ENCODE measurements around the gene GABRG3. TPM values are rescaled to one million over a fixed set of nuclear protein-coding genes. Genes with fewer than 3 reads are reported as not detected.

Gene GABRG3
- total RNA-seq, 1 experiment from 2014 or later: not detected

DNA sequence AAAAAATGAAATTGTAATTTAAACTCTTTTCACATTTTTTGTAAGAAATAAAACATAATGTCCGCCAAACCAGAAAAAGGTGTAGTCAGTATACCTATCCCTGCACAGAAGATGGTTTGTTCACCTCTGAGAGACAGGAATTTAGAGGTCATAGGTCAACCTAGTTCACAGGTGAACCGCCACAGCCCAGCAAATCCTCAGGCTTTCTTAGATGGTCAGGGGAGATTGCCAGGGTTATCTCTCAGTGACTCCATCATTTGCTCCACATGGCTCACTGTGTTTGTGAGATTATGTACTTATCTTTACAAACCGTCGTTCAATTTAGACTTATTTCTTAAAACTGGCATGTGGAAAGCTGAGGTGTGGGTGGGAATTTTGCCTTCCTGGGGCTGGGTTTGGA lies 264.2 kb downstream of the GABRG3 start:
- no peak overlapping the region for H3K4me3 Mint-ChIP-seq (ENCODE audit: low read depth, unreplicated experiment)
- no peaks in the 10 kb centered on the region for H3K27me3 Mint-ChIP-seq (ENCODE audit: unreplicated experiment)
- no TSS peak for BruUV-seq (replicated peaks)

GRCh38 chr15:27235681-27236080 lies 264.7 kb downstream of the GABRG3 start:
- Mint-ChIP-seq H3K4me1 (ENCODE audit: low read depth, unreplicated experiment) (no peaks in the 10 kb centered on the region), H3K27ac (ENCODE audit: unreplicated experiment) (no peak overlapping the region), H3K27me3 (ENCODE audit: unreplicated experiment) (no peaks in the 10 kb centered on the region), H3K4me3 (ENCODE audit: low read depth, unreplicated experiment) (no peak overlapping the region), H3K36me3 (ENCODE audit: insufficient read depth, unreplicated experiment) (no peaks in the 10 kb centered on the region), H3K9me3 (ENCODE audit: low read depth, unreplicated experiment) (peaks cover 2% of the 10 kb centered on the region)
- CTCF ChIA-PET: no interaction called here
- TF ChIP-seq, protein P1, sequence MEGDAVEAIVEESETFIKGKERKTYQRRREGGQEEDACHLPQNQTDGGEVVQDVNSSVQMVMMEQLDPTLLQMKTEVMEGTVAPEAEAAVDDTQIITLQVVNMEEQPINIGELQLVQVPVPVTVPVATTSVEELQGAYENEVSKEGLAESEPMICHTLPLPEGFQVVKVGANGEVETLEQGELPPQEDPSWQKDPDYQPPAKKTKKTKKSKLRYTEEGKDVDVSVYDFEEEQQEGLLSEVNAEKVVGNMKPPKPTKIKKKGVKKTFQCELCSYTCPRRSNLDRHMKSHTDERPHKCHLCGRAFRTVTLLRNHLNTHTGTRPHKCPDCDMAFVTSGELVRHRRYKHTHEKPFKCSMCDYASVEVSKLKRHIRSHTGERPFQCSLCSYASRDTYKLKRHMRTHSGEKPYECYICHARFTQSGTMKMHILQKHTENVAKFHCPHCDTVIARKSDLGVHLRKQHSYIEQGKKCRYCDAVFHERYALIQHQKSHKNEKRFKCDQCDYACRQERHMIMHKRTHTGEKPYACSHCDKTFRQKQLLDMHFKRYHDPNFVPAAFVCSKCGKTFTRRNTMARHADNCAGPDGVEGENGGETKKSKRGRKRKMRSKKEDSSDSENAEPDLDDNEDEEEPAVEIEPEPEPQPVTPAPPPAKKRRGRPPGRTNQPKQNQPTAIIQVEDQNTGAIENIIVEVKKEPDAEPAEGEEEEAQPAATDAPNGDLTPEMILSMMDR (IDR thresholded peaks at IDR 0.05; ENCODE audit: unreplicated experiment): no peak
- intact Hi-C loops (cut with micrococcal nuclease; ENCODE audit: unreplicated experiment): no loop called here
- BruUV-seq (replicated peaks): no TSS peak
- DNase-seq: no peak

More for the DNA sequence above, 264.2 kb downstream of the GABRG3 start:
- H3K9me3 Mint-ChIP-seq (ENCODE audit: low read depth, unreplicated experiment): peaks cover 2% of the 10 kb centered on the region
- no peaks in the 10 kb centered on the region for H3K4me1 Mint-ChIP-seq (ENCODE audit: low read depth, unreplicated experiment)
- DNase-seq: no peak
- no peaks in the 10 kb centered on the region for H3K36me3 Mint-ChIP-seq (ENCODE audit: insufficient read depth, unreplicated experiment)
- TF ChIP-seq, protein P1 (IDR thresholded peaks at IDR 0.05; ENCODE audit: unreplicated experiment): no peak
- H3K27ac Mint-ChIP-seq (ENCODE audit: unreplicated experiment): no peak overlapping the region
- CTCF ChIA-PET: no interaction called here
- intact Hi-C loops (cut with micrococcal nuclease; ENCODE audit: unreplicated experiment): no loop called here

- TF ChIP-seq, protein P1 (IDR thresholded peaks at IDR 0.05; ENCODE audit: unreplicated experiment): no peak
- CTCF ChIA-PET: no interaction called here
- BruUV-seq (replicated peaks): no TSS peak
- no peaks in the 10 kb centered on the region for H3K36me3 Mint-ChIP-seq (ENCODE audit: insufficient read depth, unreplicated experiment)
- no peaks in the 10 kb centered on the region for H3K9me3 Mint-ChIP-seq (ENCODE audit: low read depth, unreplicated experiment)
- H3K4me1 Mint-ChIP-seq (ENCODE audit: low read depth, unreplicated experiment): no peaks in the 10 kb centered on the region
- no peaks in the 10 kb centered on the region for H3K27me3 Mint-ChIP-seq (ENCODE audit: unreplicated experiment)
- H3K4me3 Mint-ChIP-seq (ENCODE audit: low read depth, unreplicated experiment): no peak overlapping the region
- no peak overlapping the region for H3K27ac Mint-ChIP-seq (ENCODE audit: unreplicated experiment)
- intact Hi-C loops (cut with micrococcal nuclease; ENCODE audit: unreplicated experiment): no loop called here
- DNase-seq: no peak
These were observed 266.4 kb downstream of the GABRG3 start for GRCh38 chr15:27237319-27237939.

GRCh38 chr15:27238209-27238608 lies 267.2 kb downstream of the GABRG3 start:
- CTCF ChIA-PET: no interaction called here
- no TSS peak for BruUV-seq (replicated peaks)
- TF ChIP-seq, protein P1 (IDR thresholded peaks at IDR 0.05; ENCODE audit: unreplicated experiment): no peak

More at GRCh38 chr15:27238209-27238608, 267.2 kb downstream of the GABRG3 start:
- H3K4me3 Mint-ChIP-seq (ENCODE audit: low read depth, unreplicated experiment): no peak overlapping the region
- no peaks in the 10 kb centered on the region for H3K9me3 Mint-ChIP-seq (ENCODE audit: low read depth, unreplicated experiment)
- no peaks in the 10 kb centered on the region for H3K4me1 Mint-ChIP-seq (ENCODE audit: low read depth, unreplicated experiment)
- intact Hi-C loops (cut with micrococcal nuclease; ENCODE audit: unreplicated experiment): no loop called here
- no peaks in the 10 kb centered on the region for H3K27me3 Mint-ChIP-seq (ENCODE audit: unreplicated experiment)
- H3K27ac Mint-ChIP-seq (ENCODE audit: unreplicated experiment): no peak overlapping the region
- no peaks in the 10 kb centered on the region for H3K36me3 Mint-ChIP-seq (ENCODE audit: insufficient read depth, unreplicated experiment)
- no peak for DNase-seq

Data from Calu3 (cell line).